OCI-LY1 (cell line): ENCODE measurements around the gene SLC27A6.

Source experiments
- H2AFZ ChIP-seq: fragments of 200-600 bp; sonication (generic), shearing (Covaris generic); 2 replicates; pipeline ENCODE4 v1.6.0; 2014; ENCODE audit warnings: antibody characterized with exemption, mild to moderate bottlenecking, low read length
- H3F3A ChIP-seq: fragments of 200-600 bp; sonication (generic), shearing (Covaris generic); 2 replicates; pipeline ENCODE4 v1.6.0; 2014; ENCODE audit warnings: mild to moderate bottlenecking, antibody characterized with exemption, low read length, moderate library complexity; ENCODE audit not compliant: insufficient read depth
- H3K27ac ChIP-seq: fragments of 200-600 bp; sonication (generic); 2 replicates; pipeline ENCODE4 v1.5.1; 2014; ENCODE audit warnings: low read length, mixed run types, mild to moderate bottlenecking, low read depth; ENCODE audit not compliant: poor library complexity, severe bottlenecking
- H3K27me3 ChIP-seq: fragments of 200-600 bp; sonication (generic); 2 replicates; pipeline ENCODE4 v1.6.0; 2014; ENCODE audit warnings: antibody characterized with exemption, mild to moderate bottlenecking, low read length, moderate library complexity; ENCODE audit not compliant: insufficient read depth
- H3K36me3 ChIP-seq: fragments of 200-600 bp; sonication (generic); 2 replicates; pipeline ENCODE4 v1.6.1; 2014; ENCODE audit warnings: mild to moderate bottlenecking, antibody characterized with exemption, low read length, moderate library complexity, mixed read lengths; ENCODE audit not compliant: insufficient read depth
- H3K4me1 ChIP-seq: fragments of 200-600 bp; sonication (generic); 2 replicates; pipeline ENCODE4 v1.5.1; 2014; ENCODE audit warnings: mild to moderate bottlenecking, low read length, moderate library complexity; ENCODE audit not compliant: insufficient read depth, severe bottlenecking
- H3K4me2 ChIP-seq: fragments of 200-600 bp; sonication (generic), shearing (Covaris generic); 2 replicates; pipeline ENCODE4 v1.6.1; 2014; ENCODE audit warnings: low read length
- H3K4me3 ChIP-seq: fragments of 200-600 bp; sonication (generic); 2 replicates; pipeline ENCODE4 v1.5.1; 2014; ENCODE audit warnings: low read length, low read depth, mild to moderate bottlenecking, mixed read lengths; ENCODE audit not compliant: poor library complexity, severe bottlenecking
- H3K79me2 ChIP-seq: fragments of 200-600 bp; shearing (Covaris generic); 2 replicates; pipeline ENCODE4 v1.6.1; 2016; ENCODE audit warnings: mixed run types, low read length, mixed read lengths; ENCODE audit not compliant: insufficient read depth
- H3K9ac ChIP-seq: fragments of 200-600 bp; sonication (generic), shearing (Covaris generic); 2 replicates; pipeline ENCODE4 v1.6.1; 2014; ENCODE audit warnings: mild to moderate bottlenecking, low read length, mixed read lengths
- H3K9me2 ChIP-seq: fragments of 200-600 bp; sonication (generic), shearing (Covaris generic); 2 replicates; pipeline ENCODE4 v1.6.1; 2014; ENCODE audit warnings: low read depth, mild to moderate bottlenecking, low read length, mixed read lengths
- H3K9me3 ChIP-seq: fragments of 200-600 bp; shearing (Covaris generic); 2 replicates; pipeline ENCODE4 v1.6.1; 2014; ENCODE audit warnings: low read length, mixed read lengths
- H4K20me1 ChIP-seq: fragments of 200-600 bp; sonication (generic), shearing (Covaris generic); 2 replicates; pipeline ENCODE4 v1.6.0; 2016; ENCODE audit warnings: mild to moderate bottlenecking, low read length; ENCODE audit not compliant: insufficient read depth
- CTCF ChIP-seq: fragments of 200-600 bp; sonication (generic), shearing (Covaris generic); IDR thresholded peaks from 2 replicates; pipeline ENCODE4 v1.5.1; 2017; ENCODE audit warnings: mild to moderate bottlenecking, antibody characterized with exemption, low read length, moderate library complexity, mixed read lengths
- EZH2 ChIP-seq: fragments of 200-600 bp; sonication (generic), shearing (Covaris generic); IDR thresholded peaks from 2 replicates; pipeline ENCODE4 v1.8.0; 2017; ENCODE audit warnings: borderline replicate concordance, mixed run types, mild to moderate bottlenecking, antibody characterized with exemption, low read length, moderate library complexity, mixed read lengths

The SLC27A6 gene

DNA sequence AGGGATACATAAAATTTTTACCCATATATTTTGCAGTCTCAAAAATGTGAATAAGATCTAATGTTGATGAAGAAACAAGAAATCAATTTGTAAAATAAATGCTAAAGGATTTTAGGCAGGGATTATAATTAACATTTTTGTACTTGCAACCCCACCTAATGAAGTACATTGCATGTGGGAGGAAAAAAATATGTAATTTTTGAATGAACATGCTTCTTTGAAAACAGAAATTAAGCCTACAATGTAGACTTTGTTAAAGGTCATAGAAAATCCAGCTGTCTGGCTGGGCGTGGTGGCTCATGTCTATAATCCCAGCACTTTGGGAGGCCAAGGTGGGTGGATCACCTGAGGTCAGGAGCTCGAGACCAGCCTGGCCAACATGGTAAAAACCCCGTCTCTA, 15.6 kb downstream of the SLC27A6 start:
- Histone ChIP-seq H3K9me2 (no peaks in the 10 kb centered on the region), H3K27me3 (no peaks in the 10 kb centered on the region), H4K20me1 (no peaks in the 10 kb centered on the region), H3K79me2 (no peaks in the 10 kb centered on the region), H3K9me3 (no peaks in the 10 kb centered on the region), H3K36me3 (no peaks in the 10 kb centered on the region), H3K4me2 (no peak overlapping the region), H3K4me3 (no peak overlapping the region), H3K9ac (no peak overlapping the region), H3K4me1 (no peaks in the 10 kb centered on the region), H3K27ac (no peak overlapping the region), H2AFZ (no peak overlapping the region), H3F3A (no peaks in the 10 kb centered on the region)
- TF ChIP-seq EZH2 (no peak), CTCF (no peak)

GRCh38 chr5:128984480-128984879, 19.2 kb downstream of the SLC27A6 start:
- Histone ChIP-seq H3K27me3 (no peaks in the 10 kb centered on the region), H3F3A (no peaks in the 10 kb centered on the region), H3K9ac (no peak overlapping the region), H3K4me3 (no peak overlapping the region), H3K79me2 (no peaks in the 10 kb centered on the region), H3K4me1 (no peaks in the 10 kb centered on the region), H3K9me3 (no peaks in the 10 kb centered on the region), H2AFZ (no peak overlapping the region), H3K9me2 (no peaks in the 10 kb centered on the region), H4K20me1 (no peaks in the 10 kb centered on the region), H3K4me2 (no peak overlapping the region), H3K36me3 (no peaks in the 10 kb centered on the region), H3K27ac (no peak overlapping the region)
- TF ChIP-seq CTCF (no peak), EZH2 (no peak)

GRCh38 chr5:128988476-128988875, 23.2 kb downstream of the SLC27A6 start:
- TF ChIP-seq EZH2, result no peak
- no peak for TF ChIP-seq CTCF
- Histone ChIP-seq H3K4me3 (no peak overlapping the region), H3K4me1 (no peaks in the 10 kb centered on the region)

More at GRCh38 chr5:128988476-128988875, 23.2 kb downstream of the SLC27A6 start:
- no peak overlapping the region for H3K9ac ChIP-seq
- H3K4me2 ChIP-seq, result no peak overlapping the region
- no peaks in the 10 kb centered on the region for H3K27me3 ChIP-seq
- H4K20me1 ChIP-seq, result no peaks in the 10 kb centered on the region
- no peaks in the 10 kb centered on the region for H3K79me2 ChIP-seq
- no peaks in the 10 kb centered on the region for H3F3A ChIP-seq
- no peaks in the 10 kb centered on the region for H3K9me2 ChIP-seq
- H2AFZ ChIP-seq, result no peak overlapping the region
- H3K9me3 ChIP-seq, result no peaks in the 10 kb centered on the region
- H3K27ac ChIP-seq, result no peak overlapping the region
- H3K36me3 ChIP-seq, result no peaks in the 10 kb centered on the region
